ENCODE data around the gene ABHD16A.
A peak's percentile ranks its signal among the peaks of the same experiment; 100 is the strongest.

Gene ABHD16A

GRCh38 chr6:31702819-31703716 lies at the start of gene ABHD16A:
TSS of gene ABHD16A (minus strand) at chr6:31703324. CDS start at chr6:31703281, 43 bp downstream.
- peak; percentile 93 for DNase-seq

GRCh38 chr6:31752739-31753319 lies 49.7 kb upstream of the ABHD16A start:
- DNase-seq: no peak

- no peak for DNase-seq
Observed at GRCh38 chr6:31750411-31751022, 47.4 kb upstream of the ABHD16A start.

GRCh38 chr6:31749301-31750036 lies 46.3 kb upstream of the ABHD16A start:
- no peak for DNase-seq

GRCh38 chr6:31744422-31744821 lies 41.3 kb upstream of the ABHD16A start:
- no peak for DNase-seq

GRCh38 chr6:31742894-31743293 lies 39.8 kb upstream of the ABHD16A start:
- DNase-seq: no peak

- no peak for DNase-seq
Observed at GRCh38 chr6:31741815-31742214, 38.7 kb upstream of the ABHD16A start.

GRCh38 chr6:31740397-31741223 lies 37.5 kb upstream of the ABHD16A start:
- DNase-seq: no peak

- DNase-seq: peak; percentile 99
Observed at GRCh38 chr6:31739639-31740396, 36.7 kb upstream of the ABHD16A start, which contains the start of gene MSH5. TSS of gene MSH5 (plus strand) at chr6:31740005. CDS start at chr6:31740467, 462 bp downstream.

- peak; percentile 49 for DNase-seq
Observed at GRCh38 chr6:31737991-31738979, 35.2 kb upstream of the ABHD16A start.

- peak; percentile 55 for DNase-seq
Observed at GRCh38 chr6:31737315-31737990, 34.3 kb upstream of the ABHD16A start.

- no peak for DNase-seq
Observed at GRCh38 chr6:31736768-31737314, 33.7 kb upstream of the ABHD16A start.

- DNase-seq: peak; percentile 71
Observed at GRCh38 chr6:31736021-31736767, 33.1 kb upstream of the ABHD16A start, which contains the start of gene CLIC1. TSS of gene CLIC1 (minus strand) at chr6:31736530. CDS start at chr6:31736300, 230 bp downstream.

- DNase-seq: peak; percentile 23
Observed at GRCh38 chr6:31734821-31735406, 31.8 kb upstream of the ABHD16A start.

- DNase-seq: no peak
Observed at GRCh38 chr6:31734247-31734820, 31.2 kb upstream of the ABHD16A start.

- no peak for DNase-seq
Observed at GRCh38 chr6:31733734-31734133, 30.6 kb upstream of the ABHD16A start.

- no peak for DNase-seq
Observed at GRCh38 chr6:31732029-31732428, 28.9 kb upstream of the ABHD16A start.

All from NCI-H2227 treated with DMSO at 0.1 percent for 48 hours (cell line).